AG04449 (cell line): Measurements from ENCODE around the gene OTP.

Experiments used
- CTCF ChIA-PET: fragments of 350-600 bp; formaldehyde crosslinking; extraction: SDS; loops from one replicate; lab custom pipeline; 2021; ENCODE audit warnings: antibody characterized with exemption; lab: Yijun Ruan, JAX
- POLR2A ChIA-PET: fragments of 400-600, 350-600 bp; formaldehyde crosslinking; extraction: SDS; loops from one replicate; lab custom pipeline; 2020; ENCODE audit warnings: antibody characterized with exemption, inconsistent platforms; lab: Yijun Ruan, JAX
- DNase-seq: peaks from one replicate; pipeline ENCODE4 v3.0.0-alpha.2; 2010; ENCODE audit warnings: low read depth, low spot score
- H3K4me3 ChIP-seq: 2 replicates; pipeline ENCODE4 v1.5.1; 2011; ENCODE audit warnings: low read depth, mild to moderate bottlenecking, control low read depth, low read length
- CTCF ChIP-seq: IDR thresholded peaks from one replicate; pipeline ENCODE4 v1.5.1; 2011; ENCODE audit warnings: mild to moderate bottlenecking, moderate library complexity, low read length, control low read depth, inconsistent platforms; ENCODE audit not compliant: insufficient read depth; ENCODE audit errors: missing control alignments

Gene OTP

GRCh38 chr5:77644371-77645157 lies 6.1 kb upstream of the OTP start:
- no peak overlapping the region for H3K4me3 ChIP-seq
- TF ChIP-seq CTCF: no peak
- ChIA-PET CTCF (interaction anchor here (1.4 kb wide), 1 partner anchor 29 kb away, joined by 4 read pairs; no protein-coding TSS in a partner anchor), POLR2A (no interaction called here)
- DNase-seq: no peak

GRCh38 chr5:77643654-77644370 lies 5.3 kb upstream of the OTP start:
- no peak for TF ChIP-seq CTCF
- POLR2A ChIA-PET: no interaction called here
- H3K4me3 ChIP-seq: no peak overlapping the region
- DNase-seq: no peak
- CTCF ChIA-PET: no interaction called here

GRCh38 chr5:77642738-77643653 lies 4.5 kb upstream of the OTP start:
- no peak for TF ChIP-seq CTCF
- DNase-seq: no peak
- POLR2A ChIA-PET: no interaction called here
- CTCF ChIA-PET: interaction anchor here (0.7 to 1.4 kb wide), 2 partner anchors 16 to 103 kb away, joined by 3 read pairs; no protein-coding TSS in a partner anchor
- no peak overlapping the region for H3K4me3 ChIP-seq

- H3K4me3 ChIP-seq: no peak overlapping the region
- DNase-seq: no peak
- ChIA-PET CTCF (interaction anchor here (0.7 to 1.4 kb wide), 4 partner anchors 11 to 104 kb away, joined by 3 read pairs; no protein-coding TSS in a partner anchor), POLR2A (no interaction called here)
- TF ChIP-seq CTCF: no peak
These were observed 3.6 kb upstream of the OTP start for GRCh38 chr5:77641963-77642737.

- no peak for TF ChIP-seq CTCF
- POLR2A ChIA-PET: no interaction called here
- no peak for DNase-seq
- H3K4me3 ChIP-seq: no peak overlapping the region
- CTCF ChIA-PET: interaction anchor here (1.0 to 1.3 kb wide), 2 partner anchors 11 to 16 kb away, joined by 3 read pairs; no protein-coding TSS in a partner anchor
These were observed 3.0 kb upstream of the OTP start for GRCh38 chr5:77641397-77641943.
